Spleen (tissue), 7 donors: Measurements from ENCODE around the gene OGDHL.

Experiments
- POLR2AphosphoS5 ChIP-seq, 3 donors: sonication (generic); formaldehyde crosslinking; IDR thresholded peaks; one replicate each; pipeline ENCODE4 v1.5.1; 2017; ENCODE audit warnings: antibody characterized with exemption in 3 of 3
- TF ChIP-seq, protein P1 (sequence below), 11 experiments: fragments of 200-600 bp in 7 of 11; fragments of 450-650 bp in 4 of 11; sonication (generic) in 4 of 11; IDR thresholded peaks in 8 of 11; conservative IDR thresholded peaks in 3 of 11; 1 replicate in 7 of 11; 2 replicates in 4 of 11; pipeline versions ENCODE4 v1.4.0 to v1.8.0; 2016 to 2021; ENCODE audit warnings: antibody characterized with exemption in 11 of 11, inconsistent platforms in 4 of 11, mild to moderate bottlenecking in 1 of 11
- donor health status: DM: no; HTN: no; CAD: no; lungs with moderate emphysema.
- donor health status: DM: no; HTN: no; CAD: no.
- donor health status: DM: no; HTN: no; CAD: no.

DNA sequence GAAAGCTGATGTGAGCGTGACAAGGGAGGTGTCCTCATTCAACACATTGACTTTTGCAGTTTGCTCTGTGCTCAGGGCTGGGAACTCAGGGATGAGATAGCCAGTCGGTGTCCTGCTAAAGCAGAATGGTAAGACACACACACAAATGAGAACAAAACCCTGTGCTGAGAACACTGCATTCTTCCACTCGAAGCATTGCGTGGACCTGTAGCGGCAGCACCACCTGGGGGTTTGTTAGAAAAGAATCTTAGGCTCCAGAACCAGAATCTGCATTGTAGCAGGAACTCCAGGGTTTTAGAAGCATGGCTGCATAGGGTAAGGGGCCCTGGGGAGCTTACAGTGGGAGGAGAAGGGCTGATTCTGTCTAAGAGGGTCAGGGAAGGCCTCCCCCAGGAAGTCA is 21.5 kb upstream of the OGDHL start:
- TF ChIP-seq POLR2AphosphoS5 (IDR thresholded peaks at IDR 0.05) = no peak
- TF ChIP-seq, protein P1, sequence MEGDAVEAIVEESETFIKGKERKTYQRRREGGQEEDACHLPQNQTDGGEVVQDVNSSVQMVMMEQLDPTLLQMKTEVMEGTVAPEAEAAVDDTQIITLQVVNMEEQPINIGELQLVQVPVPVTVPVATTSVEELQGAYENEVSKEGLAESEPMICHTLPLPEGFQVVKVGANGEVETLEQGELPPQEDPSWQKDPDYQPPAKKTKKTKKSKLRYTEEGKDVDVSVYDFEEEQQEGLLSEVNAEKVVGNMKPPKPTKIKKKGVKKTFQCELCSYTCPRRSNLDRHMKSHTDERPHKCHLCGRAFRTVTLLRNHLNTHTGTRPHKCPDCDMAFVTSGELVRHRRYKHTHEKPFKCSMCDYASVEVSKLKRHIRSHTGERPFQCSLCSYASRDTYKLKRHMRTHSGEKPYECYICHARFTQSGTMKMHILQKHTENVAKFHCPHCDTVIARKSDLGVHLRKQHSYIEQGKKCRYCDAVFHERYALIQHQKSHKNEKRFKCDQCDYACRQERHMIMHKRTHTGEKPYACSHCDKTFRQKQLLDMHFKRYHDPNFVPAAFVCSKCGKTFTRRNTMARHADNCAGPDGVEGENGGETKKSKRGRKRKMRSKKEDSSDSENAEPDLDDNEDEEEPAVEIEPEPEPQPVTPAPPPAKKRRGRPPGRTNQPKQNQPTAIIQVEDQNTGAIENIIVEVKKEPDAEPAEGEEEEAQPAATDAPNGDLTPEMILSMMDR (IDR thresholded peaks at IDR 0.05 in 8 of 11, conservative IDR thresholded peaks at IDR 0.05 in 3 of 11) = no peak
